ENCODE data around the gene PCBD1. TPM values are rescaled to one million over a fixed set of nuclear protein-coding genes. Genes with fewer than 3 reads are reported as not detected.

PCBD1 gene
- total RNA-seq, 1 experiment from 2014 or later: 163 TPM

GRCh38 chr10:70845256-70845655, 43.1 kb downstream of the PCBD1 start:
- intact Hi-C loops (cut with micrococcal nuclease): no loop called here
- H3K79me2 ChIP-seq (ENCODE audit: insufficient read depth, low read length): peaks cover 41% of the 10 kb centered on the region; the same call in 1 of the 2 replicates
- H3K36me3 ChIP-seq (ENCODE audit: control insufficient read depth in 1 of 2, insufficient read depth in 2 of 2, low read length in 2 of 2): peaks cover 2 to 24% of the 10 kb centered on the region in 2 experiments; a peak in 3 of 4 replicates
- no peak overlapping the region for H3K27ac ChIP-seq (ENCODE audit: low read depth, low read length)
- no TSS peak for BruUV-seq (replicated peaks)
- no peak for ATAC-seq
- ChIA-PET POLR2A (no interaction called here), CTCF (no interaction called here), RAD21 (ENCODE audit: low non-redundant PET in 1 of 2, low total read pairs in 2 of 2, uncharacterized antibody in 2 of 2, unreplicated experiment in 2 of 2) (no interaction called here)
- no peaks in the 10 kb centered on the region for H4K20me1 ChIP-seq (ENCODE audit: insufficient read depth)
- DNase-seq (ENCODE audit: low read depth, low spot score): no peak
- no peaks in the 10 kb centered on the region for H3K9me3 ChIP-seq (ENCODE audit: control insufficient read depth in 1 of 2, insufficient read depth in 1 of 2, low read depth in 1 of 2, low read length in 2 of 2)
- H3K9me2 ChIP-seq (ENCODE audit: insufficient read depth): no peaks in the 10 kb centered on the region
- no peak for TF ChIP-seq REST (IDR thresholded peaks at IDR 0.05; ENCODE audit: low read depth)
- TF ChIP-seq CTCF (IDR thresholded peaks at IDR 0.05 in 2 of 3, conservative IDR thresholded peaks at IDR 0.05 in 1 of 3; ENCODE audit: borderline replicate concordance in 1 of 3, insufficient read depth in 1 of 3, low read depth in 2 of 3, low read length in 2 of 3): no peak
- H3K9ac ChIP-seq (ENCODE audit: low read length): no peak overlapping the region
- no peak overlapping the region for H3K4me2 ChIP-seq (ENCODE audit: low read length)
- no peaks in the 10 kb centered on the region for H3K27me3 ChIP-seq (ENCODE audit: insufficient read depth, low read length)
- no peak overlapping the region for H3K4me3 ChIP-seq (replicated peaks in 1 of 2; ENCODE audit: low read depth in 1 of 2, low read length in 2 of 2)
- no peak overlapping the region for H2AFZ ChIP-seq (ENCODE audit: low read depth, low read length, poor library complexity, severe bottlenecking)
- peaks cover 12 to 28% of the 10 kb centered on the region in 2 experiments; a peak in 3 of 4 replicates for H3K4me1 ChIP-seq (ENCODE audit: control insufficient read depth in 1 of 2, insufficient read depth in 2 of 2, low read length in 2 of 2)
